ENCODE data around the gene HVCN1.

- TF ChIP-seq, protein P1, sequence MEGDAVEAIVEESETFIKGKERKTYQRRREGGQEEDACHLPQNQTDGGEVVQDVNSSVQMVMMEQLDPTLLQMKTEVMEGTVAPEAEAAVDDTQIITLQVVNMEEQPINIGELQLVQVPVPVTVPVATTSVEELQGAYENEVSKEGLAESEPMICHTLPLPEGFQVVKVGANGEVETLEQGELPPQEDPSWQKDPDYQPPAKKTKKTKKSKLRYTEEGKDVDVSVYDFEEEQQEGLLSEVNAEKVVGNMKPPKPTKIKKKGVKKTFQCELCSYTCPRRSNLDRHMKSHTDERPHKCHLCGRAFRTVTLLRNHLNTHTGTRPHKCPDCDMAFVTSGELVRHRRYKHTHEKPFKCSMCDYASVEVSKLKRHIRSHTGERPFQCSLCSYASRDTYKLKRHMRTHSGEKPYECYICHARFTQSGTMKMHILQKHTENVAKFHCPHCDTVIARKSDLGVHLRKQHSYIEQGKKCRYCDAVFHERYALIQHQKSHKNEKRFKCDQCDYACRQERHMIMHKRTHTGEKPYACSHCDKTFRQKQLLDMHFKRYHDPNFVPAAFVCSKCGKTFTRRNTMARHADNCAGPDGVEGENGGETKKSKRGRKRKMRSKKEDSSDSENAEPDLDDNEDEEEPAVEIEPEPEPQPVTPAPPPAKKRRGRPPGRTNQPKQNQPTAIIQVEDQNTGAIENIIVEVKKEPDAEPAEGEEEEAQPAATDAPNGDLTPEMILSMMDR (IDR thresholded peaks at IDR 0.05), result no peak
- TF ChIP-seq POLR2A (IDR thresholded peaks at IDR 0.05), result no peak
Observed at GRCh38 chr12:110615171-110615570, 73.7 kb downstream of the HVCN1 start.

Measured in thyroid gland (tissue), 4 donors.